Inflammatory macrophage (primary cell): ENCODE data around the gene ST6GALNAC3.
"Not testable (repeated sequence)": the region's sequence is repeated elsewhere in the genome, so short reads cannot be mapped to it uniquely, and the experiment has no call there.

Source experiments
- DNase-seq, 2 donors: peaks; one replicate each; pipeline ENCODE4 v3.0.0-alpha.2; 2020 to 2022

Gene ST6GALNAC3

DNA sequence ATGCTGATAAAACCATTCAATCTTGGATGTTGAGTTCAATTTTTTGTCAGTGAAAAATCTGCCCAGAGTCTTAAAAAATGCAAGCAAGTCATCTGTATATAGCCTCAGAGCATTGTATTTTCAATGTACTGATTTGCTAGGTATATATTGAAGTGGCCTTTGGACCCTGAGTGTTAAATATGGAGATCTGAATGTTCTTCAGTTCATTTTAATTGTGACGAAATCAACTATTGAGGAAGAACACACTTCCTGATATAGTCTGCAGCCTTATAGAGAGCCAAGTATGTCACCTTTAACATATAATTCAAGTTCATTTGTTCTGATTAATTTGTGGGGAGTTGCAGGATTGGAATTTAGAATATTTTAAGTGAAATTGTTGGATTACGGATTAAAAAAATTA, 128.1 kb downstream of the ST6GALNAC3 start:
- DNase-seq: no peak

GRCh38 chr1:76203127-76203526, 128.6 kb downstream of the ST6GALNAC3 start:
- DNase-seq: no peak

DNA sequence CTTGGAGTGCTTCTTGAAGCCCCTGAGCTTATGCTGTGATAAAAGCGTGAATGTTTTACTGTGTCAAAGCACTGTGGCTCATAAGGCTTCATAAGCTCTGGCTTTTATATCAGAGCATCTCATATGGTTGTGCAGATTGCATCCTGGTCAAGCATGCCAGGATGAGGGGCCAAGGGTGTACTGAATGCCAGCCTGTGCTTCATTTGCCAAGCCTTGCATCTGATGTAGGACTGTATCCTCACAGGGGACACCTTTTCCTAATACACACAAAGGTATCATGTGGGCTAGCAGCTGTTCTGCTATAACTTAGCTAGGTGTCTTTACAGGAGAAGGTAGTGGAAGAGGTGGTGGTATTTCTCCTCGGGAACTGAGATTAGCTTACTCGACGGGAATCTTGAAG, 134.7 kb downstream of the ST6GALNAC3 start:
- no peak for DNase-seq

- DNase-seq: no peak
Observed at GRCh38 chr1:76209648-76210047, 135.1 kb downstream of the ST6GALNAC3 start.

GRCh38 chr1:76210160-76210559, 135.6 kb downstream of the ST6GALNAC3 start:
- DNase-seq: no peak

DNA sequence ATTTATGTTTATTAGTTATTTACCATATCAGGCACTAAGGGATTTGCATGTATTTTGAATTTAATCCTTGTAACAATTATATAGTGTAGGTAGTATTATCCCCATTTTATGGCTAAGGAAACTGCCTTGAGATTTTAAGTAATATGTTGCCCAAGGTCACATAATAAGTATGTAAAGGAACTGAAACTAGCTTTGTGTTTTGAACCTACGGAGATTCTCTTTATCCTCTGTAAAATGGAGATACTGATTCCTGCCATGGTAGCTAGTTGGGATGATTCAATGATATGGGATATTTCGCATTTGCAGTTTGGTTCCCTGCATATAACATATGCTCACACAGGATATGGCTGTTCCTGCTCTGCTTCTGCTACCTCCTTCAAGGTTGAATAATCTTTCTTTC, 144.3 kb downstream of the ST6GALNAC3 start:
- DNase-seq: no peak

DNA sequence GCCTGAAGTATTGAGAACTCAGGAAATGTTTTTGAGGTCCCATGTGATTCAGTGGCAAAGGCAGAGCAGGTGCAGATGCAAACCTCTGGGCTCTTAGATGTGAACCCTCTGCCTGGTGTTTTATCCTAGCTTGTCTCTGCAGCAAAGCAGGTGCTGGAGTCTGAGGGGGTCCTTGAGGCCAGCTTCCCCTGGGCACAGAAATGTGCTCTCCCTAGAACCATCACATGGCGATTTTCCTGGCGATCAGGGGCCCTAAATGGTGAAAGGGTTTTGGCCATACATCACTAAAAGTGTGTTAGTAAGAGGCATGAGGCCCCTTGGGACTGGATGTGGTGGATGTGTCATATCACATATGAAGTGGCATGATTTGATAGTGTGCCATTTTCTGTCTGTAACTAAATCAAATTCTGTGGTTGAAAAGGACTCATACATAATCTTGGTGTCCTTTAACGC, 144.8 kb downstream of the ST6GALNAC3 start:
- no peak for DNase-seq

DNA sequence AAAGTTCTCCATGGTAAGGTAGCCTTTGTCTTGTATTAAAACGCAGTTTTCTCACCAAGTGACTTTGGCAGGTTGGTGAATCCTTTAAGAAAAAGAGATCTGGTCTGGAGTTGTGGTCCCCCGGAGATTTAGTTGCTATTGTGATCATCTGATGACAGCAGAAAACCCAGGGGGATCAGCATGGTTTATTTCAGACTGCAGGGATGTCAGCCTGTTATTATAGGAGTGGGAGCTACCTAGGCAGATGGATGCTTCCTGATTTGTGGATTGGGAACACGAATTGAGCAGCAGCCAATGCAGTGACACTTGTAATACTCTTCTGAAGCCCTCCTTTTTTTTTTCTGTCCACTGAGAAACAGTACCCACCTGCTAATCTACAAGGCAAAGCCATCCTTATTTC, 150.2 kb downstream of the ST6GALNAC3 start:
- no peak for DNase-seq

DNA sequence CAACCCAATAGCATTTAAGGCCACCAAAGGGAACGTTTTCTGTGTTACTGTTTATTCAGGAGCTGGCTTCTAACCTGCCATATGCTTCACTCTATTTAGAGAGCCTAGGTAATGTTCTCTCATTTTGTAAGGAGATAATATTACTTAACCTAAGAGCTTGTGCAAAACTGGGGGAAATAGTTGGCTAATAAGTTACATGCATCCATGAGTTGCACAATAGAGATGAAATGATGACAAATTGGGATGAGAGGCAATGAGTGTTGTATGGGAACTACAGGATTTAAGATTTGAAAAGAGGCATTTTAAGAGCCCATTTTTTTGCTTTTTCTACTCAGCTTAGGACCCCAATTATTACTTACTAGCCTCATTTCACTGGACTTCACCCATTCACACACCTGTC, 151.0 kb downstream of the ST6GALNAC3 start:
- DNase-seq: peak in 1 of 2 donors; percentile 38

- DNase-seq: peak in 1 of 2 donors; percentile 4
Observed at GRCh38 chr1:76227621-76228020, 153.1 kb downstream of the ST6GALNAC3 start.

DNA sequence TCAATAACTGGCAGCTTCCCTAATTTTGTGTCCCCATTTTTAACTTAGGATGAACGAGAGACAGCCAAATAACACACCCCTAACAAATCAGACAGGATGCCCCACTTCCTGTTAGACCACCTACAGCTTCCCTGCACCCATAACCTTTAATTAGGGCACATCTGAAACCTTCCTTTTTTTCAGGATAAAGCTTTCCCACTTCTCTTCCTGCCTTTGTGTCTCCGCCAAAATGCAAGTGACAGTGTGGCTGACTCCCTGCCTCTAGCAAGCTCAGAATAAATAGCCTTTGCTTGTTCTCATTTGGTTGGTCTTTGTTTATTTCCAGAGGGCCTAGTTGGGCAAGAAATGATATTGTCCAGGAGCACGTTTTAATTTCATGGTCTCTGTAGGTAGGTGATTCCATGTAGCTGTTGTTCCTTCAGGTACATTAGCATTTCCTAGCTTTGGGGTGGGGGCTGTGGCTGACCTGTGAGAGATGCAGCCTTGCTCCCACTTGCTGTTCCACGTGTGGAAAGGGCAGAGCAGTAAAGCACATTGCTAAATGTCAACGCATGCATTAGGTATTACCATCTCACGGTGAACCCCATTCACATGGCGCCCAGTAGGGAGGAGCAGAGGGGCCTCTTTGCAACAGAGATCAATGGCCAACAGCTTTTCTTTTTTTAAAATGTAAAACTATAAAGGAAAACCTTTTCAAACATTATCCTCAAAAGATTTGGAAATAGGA, 154.9 kb downstream of the ST6GALNAC3 start:
- no peak for DNase-seq

GRCh38 chr1:76230842-76231281, 156.3 kb downstream of the ST6GALNAC3 start:
- no peak for DNase-seq

- no peak for DNase-seq
Observed at GRCh38 chr1:76231320-76231719, 156.8 kb downstream of the ST6GALNAC3 start.

GRCh38 chr1:76232666-76233065, 158.1 kb downstream of the ST6GALNAC3 start:
- no peak for DNase-seq

DNA sequence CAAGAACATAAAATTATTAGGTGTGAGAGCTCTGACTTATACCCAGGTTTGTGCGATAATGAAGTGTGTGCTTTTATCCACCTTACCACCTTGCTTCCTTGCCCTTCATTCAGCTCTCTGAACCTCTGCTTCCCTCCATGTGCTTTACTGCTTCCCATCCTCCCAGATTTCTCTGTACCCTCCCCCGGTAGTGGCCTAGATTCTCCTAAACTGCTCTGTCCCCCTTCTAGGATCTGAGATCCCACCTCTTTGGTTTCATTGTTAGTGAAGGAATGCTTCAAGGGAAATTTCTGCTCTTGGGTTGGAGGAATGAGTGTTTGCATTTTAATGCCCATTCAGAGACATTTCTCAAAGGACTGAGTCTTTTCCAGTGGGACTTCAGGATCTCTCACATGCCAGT, 159.5 kb downstream of the ST6GALNAC3 start:
- no peak for DNase-seq

DNA sequence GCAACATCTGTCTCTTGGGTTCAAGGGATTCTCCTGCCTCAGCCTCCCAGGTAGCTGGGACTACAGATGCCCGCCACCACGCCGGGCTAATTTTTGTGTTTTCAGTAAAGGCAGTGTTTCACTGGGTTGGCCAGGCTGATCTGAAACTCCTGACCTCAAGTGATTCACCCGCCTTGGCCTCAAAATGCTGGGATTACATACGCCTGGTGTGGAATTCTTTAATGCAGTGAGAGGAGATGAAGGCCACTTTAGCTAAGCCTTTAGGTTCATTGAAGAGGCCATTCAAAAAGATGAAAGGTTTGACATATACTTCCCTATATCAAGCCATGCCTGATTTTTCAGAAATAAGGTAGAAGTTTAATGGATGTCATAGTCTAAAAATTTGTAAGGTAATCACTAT, 162.7 kb downstream of the ST6GALNAC3 start:
- no peak for DNase-seq

- no peak for DNase-seq
Observed at GRCh38 chr1:76238094-76238628, 163.6 kb downstream of the ST6GALNAC3 start.

DNA sequence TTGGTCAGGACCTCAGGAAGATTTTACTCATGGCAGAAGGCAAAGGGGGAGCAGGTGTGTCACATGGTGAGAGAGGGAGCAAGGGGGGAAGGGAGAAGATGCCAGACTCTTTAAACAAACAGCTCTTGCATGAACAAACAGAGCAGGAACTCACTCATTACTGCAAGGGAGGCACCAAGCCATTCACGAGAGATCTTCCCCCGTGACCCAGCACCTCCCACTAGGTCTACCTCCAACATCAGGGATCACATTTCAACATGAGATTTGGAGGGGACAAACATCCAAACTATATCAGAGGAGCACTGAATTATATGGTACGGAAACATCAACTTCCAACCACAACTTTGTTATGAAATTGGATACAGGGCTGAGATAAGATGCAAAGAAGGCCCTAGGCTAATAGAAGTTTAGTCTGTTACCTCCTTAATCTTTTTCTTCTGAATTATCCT, 164.9 kb downstream of the ST6GALNAC3 start:
- DNase-seq: no peak

DNA sequence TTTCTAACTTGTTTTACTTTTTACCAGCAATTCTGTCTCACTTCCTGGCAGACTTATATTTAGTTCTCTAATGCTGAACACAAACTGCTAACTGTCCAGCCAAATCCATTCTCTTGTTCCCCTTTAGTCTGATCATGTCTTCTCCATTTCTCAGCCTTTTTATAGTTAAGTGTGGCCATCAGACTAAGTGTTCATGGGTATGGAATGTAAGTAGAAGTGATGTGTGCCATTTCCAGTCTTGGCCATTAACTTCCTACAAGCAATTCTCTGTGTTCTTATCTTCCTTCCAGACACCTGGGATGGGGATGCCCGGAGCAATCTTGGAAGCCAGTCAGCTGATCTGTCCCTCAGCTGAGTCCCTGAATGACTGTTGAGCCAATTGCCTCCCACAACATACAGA, 165.8 kb downstream of the ST6GALNAC3 start:
- peak in 1 of 2 donors; percentile 30 for DNase-seq

- DNase-seq: not testable (repeated sequence)
Observed at GRCh38 chr1:76242587-76242986, 168.0 kb downstream of the ST6GALNAC3 start.

DNA sequence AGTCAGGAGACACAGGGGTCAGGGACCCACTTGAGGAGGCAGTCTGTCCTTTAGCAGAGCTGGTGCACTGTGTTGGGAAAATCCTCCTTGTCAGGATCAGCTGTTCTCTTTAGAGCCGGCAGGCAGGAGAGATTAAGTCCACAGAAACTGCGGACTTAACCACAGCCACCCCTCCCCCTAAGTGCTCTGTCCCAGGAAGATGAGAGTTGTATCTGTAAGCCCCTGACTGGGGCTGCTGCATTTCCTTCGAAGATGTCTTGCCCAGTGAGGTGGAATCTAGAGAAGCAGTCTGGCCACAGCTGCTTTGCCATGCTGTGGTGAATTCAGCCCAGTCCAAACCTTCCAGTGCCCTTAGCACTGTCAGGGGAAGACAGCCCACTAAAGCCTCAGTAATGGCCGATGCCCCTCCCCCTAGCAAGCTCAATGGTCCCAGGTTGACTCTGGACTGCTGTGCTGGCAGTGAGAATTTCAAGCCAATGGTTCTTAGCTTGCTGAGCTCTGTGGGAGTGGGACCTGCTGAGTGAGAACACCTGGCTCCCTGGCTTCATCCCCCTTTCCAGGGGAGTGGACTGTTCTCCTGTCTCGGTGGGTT, 172.8 kb downstream of the ST6GALNAC3 start:
- no peak for DNase-seq

GRCh38 chr1:76250271-76250670, 175.7 kb downstream of the ST6GALNAC3 start:
- no peak for DNase-seq

DNA sequence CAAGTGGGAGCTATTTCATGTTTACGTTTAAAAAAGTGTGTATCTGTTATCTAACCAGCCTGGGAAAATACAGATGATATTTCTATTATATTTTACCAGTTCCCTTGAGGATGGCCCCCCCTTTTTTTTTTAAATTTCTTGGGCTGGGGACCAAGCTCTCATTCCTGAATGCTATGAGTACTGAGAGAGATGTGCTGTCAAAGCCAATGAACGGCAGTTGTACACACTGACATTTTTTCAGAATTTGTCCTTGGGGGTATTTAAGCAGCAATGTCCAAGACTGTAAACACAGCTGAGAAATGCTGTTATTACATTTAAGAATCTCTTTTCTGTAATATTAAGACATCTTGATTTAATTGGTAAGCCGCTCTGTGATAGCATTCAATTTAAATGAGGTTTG, 177.9 kb downstream of the ST6GALNAC3 start:
- no peak for DNase-seq
